Measurements from ENCODE around the gene NUP62. TPM values are rescaled to one million over a fixed set of nuclear protein-coding genes. Genes with fewer than 3 reads are reported as not detected.
"Not testable (repeated sequence)": the region's sequence is repeated elsewhere in the genome, so short reads cannot be mapped to it uniquely, and the experiment has no call there.

Gene NUP62
- polyA plus RNA-seq, 1 experiment = 12.4 TPM

GRCh38 chr19:49926515-49926914 is 2.8 kb downstream of the NUP62 start:
- no peak for TF ChIP-seq CTCF (IDR thresholded peaks at IDR 0.05; ENCODE audit: low read depth, low read length)
- ChIA-PET POLR2A (no interaction called here), CTCF (interaction anchor here (0.7 kb wide), 1 partner anchor 12 kb away, joined by 4 read pairs; no protein-coding TSS in a partner anchor)

GRCh38 chr19:49925486-49925885 is 3.8 kb downstream of the NUP62 start:
- Histone ChIP-seq H3K9me3 (ENCODE audit: control insufficient read depth, insufficient read depth, low read length) (peaks cover 5% of the 10 kb centered on the region; the same call in 1 of the 2 replicates), H3K27me3 (ENCODE audit: control insufficient read depth, insufficient read depth, low read length) (no peaks in the 10 kb centered on the region), H3K4me3 (ENCODE audit: low read depth, low read length) (no peak overlapping the region), H3K27ac (ENCODE audit: low read depth, low read length) (no peak overlapping the region)
- POLR2A ChIA-PET = no interaction called here
- DNase-seq (ENCODE audit: low read depth, low spot score) = no peak
- TF ChIP-seq CTCF (IDR thresholded peaks at IDR 0.05; ENCODE audit: low read depth, low read length) = no peak
- CTCF ChIA-PET = no interaction called here

More at GRCh38 chr19:49926515-49926914, 2.8 kb downstream of the NUP62 start:
- Histone ChIP-seq H3K27ac (ENCODE audit: low read depth, low read length) (no peak overlapping the region), H3K27me3 (ENCODE audit: control insufficient read depth, insufficient read depth, low read length) (no peaks in the 10 kb centered on the region), H3K4me3 (ENCODE audit: low read depth, low read length) (no peak overlapping the region), H3K9me3 (ENCODE audit: control insufficient read depth, insufficient read depth, low read length) (peaks cover 5% of the 10 kb centered on the region; the same call in 1 of the 2 replicates)
- no peak for DNase-seq (ENCODE audit: low read depth, low spot score)

- POLR2A ChIA-PET; H3K27me3 ChIP-seq (ENCODE audit: control insufficient read depth, insufficient read depth, low read length); H3K27ac ChIP-seq (ENCODE audit: low read depth, low read length); H3K9me3 ChIP-seq (ENCODE audit: control insufficient read depth, insufficient read depth, low read length); DNase-seq (ENCODE audit: low read depth, low spot score); CTCF ChIA-PET; H3K4me3 ChIP-seq (ENCODE audit: low read depth, low read length): not testable (repeated sequence)
These were observed 4.5 kb downstream of the NUP62 start for GRCh38 chr19:49924881-49925210.

- Histone ChIP-seq H3K9me3 (ENCODE audit: control insufficient read depth, insufficient read depth, low read length) (peaks cover 5% of the 10 kb centered on the region; the same call in 1 of the 2 replicates), H3K27me3 (ENCODE audit: control insufficient read depth, insufficient read depth, low read length) (no peaks in the 10 kb centered on the region), H3K4me3 (ENCODE audit: low read depth, low read length) (no peak overlapping the region), H3K27ac (ENCODE audit: low read depth, low read length) (peak overlapping the region; percentile 39)
- CTCF ChIA-PET = no interaction called here
- TF ChIP-seq CTCF (IDR thresholded peaks at IDR 0.05; ENCODE audit: low read depth, low read length) = no peak
- DNase-seq (ENCODE audit: low read depth, low spot score) = no peak
- POLR2A ChIA-PET = no interaction called here
These were observed 5.1 kb downstream of the NUP62 start for GRCh38 chr19:49924004-49924880.

GRCh38 chr19:49923055-49924003 is 6.0 kb downstream of the NUP62 start:
- POLR2A ChIA-PET = no interaction called here
- no peak overlapping the region for H3K27ac ChIP-seq (ENCODE audit: low read depth, low read length)
- H3K9me3 ChIP-seq (ENCODE audit: control insufficient read depth, insufficient read depth, low read length) = no peaks in the 10 kb centered on the region; the same call in 1 of the 2 replicates

More at GRCh38 chr19:49923055-49924003, 6.0 kb downstream of the NUP62 start:
- CTCF ChIA-PET = no interaction called here
- H3K27me3 ChIP-seq (ENCODE audit: control insufficient read depth, insufficient read depth, low read length) = no peaks in the 10 kb centered on the region
- no peak for TF ChIP-seq CTCF (IDR thresholded peaks at IDR 0.05; ENCODE audit: low read depth, low read length)
- H3K4me3 ChIP-seq (ENCODE audit: low read depth, low read length) = no peak overlapping the region
- DNase-seq (ENCODE audit: low read depth, low spot score) = no peak
